VCaP (cell line): ENCODE data around the gene HHLA2.

ENCODE experiments used
- H3K27ac ChIP-seq: fragments of 450-650 bp; 2 replicates; pipeline ENCODE4 v1.5.1; 2017
- CTCF ChIP-seq: fragments of 450-650 bp; conservative IDR thresholded peaks from 2 replicates; pipeline ENCODE4 v1.5.1; 2017; ENCODE audit warnings: mild to moderate bottlenecking, moderate library complexity

The HHLA2 gene

GRCh38 chr3:108292450-108292849 lies 3.9 kb upstream of the HHLA2 start:
- no peak overlapping the region for H3K27ac ChIP-seq
- TF ChIP-seq CTCF: no peak

GRCh38 chr3:108292905-108293328 lies 3.4 kb upstream of the HHLA2 start:
- H3K27ac ChIP-seq: no peak overlapping the region
- TF ChIP-seq CTCF: no peak

GRCh38 chr3:108293858-108294257 lies 2.5 kb upstream of the HHLA2 start:
- H3K27ac ChIP-seq: no peak overlapping the region
- no peak for TF ChIP-seq CTCF

- no peak for TF ChIP-seq CTCF
- no peak overlapping the region for H3K27ac ChIP-seq
These were observed 750 bp upstream of the HHLA2 start for GRCh38 chr3:108295421-108296175.

GRCh38 chr3:108297647-108298046 lies 1.3 kb downstream of the HHLA2 start:
- TF ChIP-seq CTCF: no peak
- no peak overlapping the region for H3K27ac ChIP-seq

GRCh38 chr3:108298056-108298455 lies 1.7 kb downstream of the HHLA2 start:
- TF ChIP-seq CTCF: no peak
- H3K27ac ChIP-seq: no peak overlapping the region

GRCh38 chr3:108300103-108300849 lies 3.9 kb downstream of the HHLA2 start:
- no peak for TF ChIP-seq CTCF
- H3K27ac ChIP-seq: no peak overlapping the region
